DND-41 (cell line): Measurements from ENCODE around the gene DACT1.

Experiments used
- CTCF ChIP-seq: IDR thresholded peaks from 2 replicates; pipeline ENCODE4 v1.5.1; 2012; ENCODE audit warnings: borderline replicate concordance, low read length, moderate library complexity, mild to moderate bottlenecking; ENCODE audit not compliant: poor library complexity, severe bottlenecking; ENCODE audit errors: extremely low read depth
- EZH2 ChIP-seq: IDR thresholded peaks from 3 replicates; pipeline ENCODE4 v1.6.1; 2012; ENCODE audit warnings: borderline replicate concordance, low read depth, mild to moderate bottlenecking, moderate library complexity, low read length, inconsistent platforms; ENCODE audit not compliant: severe bottlenecking

- no peak for TF ChIP-seq CTCF
- TF ChIP-seq EZH2 = no peak
These were observed 25.0 kb downstream of the DACT1 start for GRCh38 chr14:58662759-58663158.
